NCI-H2107 (cell line): Measurements from ENCODE around the gene VPS29.
"Not testable (repeated sequence)": the region's sequence is repeated elsewhere in the genome, so short reads cannot be mapped to it uniquely, and the experiment has no call there.

Experiments used
- DNase-seq: peaks from one replicate; lab custom pipeline; 2025; lab: John Stamatoyannopoulos, UW

VPS29 gene

DNA sequence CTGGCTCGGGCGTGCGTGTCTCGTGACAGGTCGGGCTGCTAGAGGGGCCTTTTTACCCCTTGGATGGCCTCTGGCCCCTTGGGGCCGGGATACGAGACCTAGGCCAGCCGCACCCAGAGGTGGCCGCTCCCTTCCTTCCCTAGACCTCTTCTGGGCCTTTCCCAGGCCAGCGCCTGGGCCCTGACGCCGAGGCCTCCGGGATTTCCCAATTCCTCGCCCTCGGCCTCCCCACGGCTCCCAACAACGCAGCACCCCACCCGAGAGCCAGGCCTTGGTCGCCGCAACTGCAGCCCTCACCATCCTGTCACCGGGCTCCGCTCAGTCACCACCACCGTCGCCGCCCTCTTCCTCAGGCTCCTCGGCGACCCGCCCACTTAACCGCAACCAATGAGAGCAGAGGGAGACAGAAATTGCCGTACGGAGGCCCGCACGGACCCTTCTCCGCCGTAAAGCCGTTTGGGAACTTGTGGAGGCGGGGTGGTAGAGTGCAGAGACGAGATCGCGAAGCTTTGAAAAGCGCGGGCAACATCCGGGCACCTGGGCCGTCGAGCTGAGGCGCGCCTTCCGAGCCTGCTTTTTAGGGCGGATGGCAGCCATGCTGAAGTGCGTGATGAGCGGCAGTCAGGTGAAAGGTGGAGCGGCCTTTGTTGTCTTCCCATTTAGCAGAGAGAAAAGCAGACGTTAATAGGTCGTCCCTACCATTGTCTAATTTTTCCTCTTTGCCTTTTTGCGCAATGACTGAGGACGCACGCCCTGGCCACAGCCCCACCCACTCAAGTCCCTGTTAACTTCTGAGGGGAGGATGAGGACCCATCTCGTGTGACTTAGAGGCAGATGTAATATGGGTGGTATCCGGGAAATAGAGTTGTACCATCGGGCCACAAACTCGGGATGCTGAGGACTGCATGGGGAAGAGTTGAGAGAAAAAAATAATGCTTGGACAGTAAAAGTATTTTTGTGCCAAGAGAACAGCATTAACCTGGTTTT is at the start of gene VPS29, which contains the start of gene RAD9B:
TSS of gene VPS29 (minus strand) at position 360 of the 987 bp plus-strand sequence. CDS start at position 300, 60 bp downstream.
TSS of gene RAD9B (plus strand) at position 580 of the 987 bp plus-strand sequence. CDS start at position 587, 7 bp downstream.
- DNase-seq = peak; percentile 98

GRCh38 chr12:110550981-110551380 is 49.1 kb upstream of the VPS29 start:
- no peak for DNase-seq

GRCh38 chr12:110549716-110550115 is 47.8 kb upstream of the VPS29 start:
- DNase-seq = no peak

DNA sequence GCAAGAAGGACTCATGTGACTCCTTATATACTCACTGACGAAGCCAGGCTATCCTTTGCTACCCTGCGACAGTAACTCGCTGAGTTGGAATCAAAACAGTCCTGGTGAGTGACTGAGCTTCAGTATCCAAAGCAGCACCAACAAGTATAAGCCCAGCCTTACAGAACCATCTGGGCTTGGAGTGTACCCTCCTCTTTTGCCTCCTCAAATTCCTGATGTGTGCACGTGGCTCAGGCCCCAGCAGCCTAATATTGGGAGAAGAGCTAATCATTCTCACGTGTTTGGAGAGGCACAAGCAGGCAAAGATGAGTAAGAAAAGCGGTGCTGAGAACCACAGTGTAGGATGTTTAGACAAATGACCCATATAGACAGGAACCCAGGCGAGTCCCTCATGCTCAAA is 46.8 kb upstream of the VPS29 start:
- no peak for DNase-seq

GRCh38 chr12:110547090-110547489 is 45.2 kb upstream of the VPS29 start:
- DNase-seq = no peak

DNA sequence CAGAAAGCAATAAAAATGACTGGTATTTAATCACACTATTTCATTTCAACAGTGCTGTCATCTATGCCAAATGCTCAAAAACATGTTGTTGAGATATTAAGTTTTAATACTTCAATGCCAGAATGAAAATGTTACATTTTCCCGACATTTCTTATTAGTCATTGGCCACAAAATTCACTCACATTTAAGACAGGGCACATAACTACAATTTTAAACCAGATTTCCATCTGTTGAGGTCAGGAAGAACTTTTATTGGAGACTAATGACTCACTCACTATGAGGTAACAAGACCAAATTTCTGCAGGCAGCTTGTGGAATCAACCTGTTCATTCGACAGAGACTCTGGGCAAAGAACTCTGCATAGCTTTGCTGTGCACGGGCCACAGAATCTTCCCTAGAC is 44.4 kb upstream of the VPS29 start:
- DNase-seq = no peak

GRCh38 chr12:110545812-110546211 is 43.9 kb upstream of the VPS29 start:
- no peak for DNase-seq

DNA sequence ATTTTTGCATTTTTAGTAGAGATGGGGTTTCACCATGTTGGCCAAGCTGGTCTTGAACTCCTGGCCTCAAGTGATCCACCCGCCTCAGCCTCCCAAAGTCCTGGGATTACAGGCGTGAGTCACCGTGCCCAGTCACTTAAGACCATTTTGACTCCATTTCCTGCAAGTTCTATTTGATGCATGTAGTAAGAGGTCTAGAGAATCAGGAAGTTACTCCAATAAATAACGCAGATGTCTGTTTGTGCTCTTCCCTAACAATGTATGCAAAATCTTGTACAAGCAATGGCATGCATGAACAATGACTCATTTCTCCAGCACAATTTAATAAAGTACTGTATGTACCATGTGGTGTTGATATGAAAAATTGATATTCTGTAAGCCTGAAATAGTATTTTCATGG is 43.3 kb upstream of the VPS29 start:
- DNase-seq = not testable (repeated sequence)

GRCh38 chr12:110543965-110544364 is 42.1 kb upstream of the VPS29 start:
- DNase-seq = no peak

- peak; percentile 83 for DNase-seq
Measured at GRCh38 chr12:110543252-110543959, 41.5 kb upstream of the VPS29 start.

DNA sequence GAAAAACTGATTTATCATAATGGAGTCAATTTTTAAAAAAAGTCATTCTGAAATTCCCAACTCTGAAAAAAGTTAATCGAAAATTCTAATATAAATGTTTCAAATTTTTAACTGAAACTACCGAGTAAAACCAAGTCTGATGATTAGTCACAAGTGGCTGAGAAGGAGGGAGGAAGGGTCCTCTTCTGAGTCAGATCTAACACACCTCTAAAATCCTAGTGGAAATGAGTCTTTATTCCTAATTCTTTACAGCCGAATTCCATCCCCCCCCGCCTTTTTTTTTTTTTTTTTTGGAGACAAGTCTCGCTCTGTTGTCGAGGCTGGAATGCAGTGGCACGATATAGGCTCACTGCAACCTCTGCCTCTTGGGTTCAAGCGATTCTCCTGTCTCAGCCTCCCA is 38.1 kb upstream of the VPS29 start:
- DNase-seq = no peak

DNA sequence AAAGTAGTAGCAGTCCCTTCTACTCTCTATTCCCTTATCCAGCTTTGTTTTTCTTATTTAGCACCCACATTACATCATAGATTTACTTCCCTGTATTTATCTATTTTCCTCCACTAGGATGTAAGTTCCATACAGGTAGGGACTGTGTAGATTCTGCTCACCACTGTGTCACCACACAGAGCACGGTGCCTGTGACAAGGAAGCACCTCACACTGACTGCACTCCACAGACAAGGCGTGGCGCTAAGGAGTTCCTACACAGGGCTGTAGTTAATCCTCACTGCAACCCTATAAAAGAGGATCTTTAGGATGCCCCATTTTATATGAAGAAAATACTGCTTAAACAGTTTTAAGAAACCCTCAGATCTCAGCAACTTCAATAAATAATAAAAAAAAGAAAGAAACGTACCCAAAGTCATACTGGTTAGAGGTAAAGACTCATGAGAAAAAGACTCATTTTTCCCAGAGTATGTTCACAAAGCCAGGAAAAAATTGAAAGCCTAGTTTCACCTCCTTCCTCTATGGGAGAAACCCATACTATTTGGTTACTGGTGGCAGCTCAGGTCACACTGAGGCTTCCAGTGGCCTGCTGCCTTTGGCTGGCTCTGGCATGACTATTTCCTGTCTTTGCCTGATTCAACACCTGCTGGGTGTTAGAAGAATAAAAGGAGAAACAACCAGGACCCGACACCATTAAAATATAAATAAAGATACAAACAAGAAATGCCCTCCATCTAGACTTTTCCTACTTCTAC is 37.1 kb upstream of the VPS29 start:
- DNase-seq = no peak

GRCh38 chr12:110537605-110538409 is 35.9 kb upstream of the VPS29 start:
- DNase-seq = peak; percentile 92

- DNase-seq = no peak
Measured at GRCh38 chr12:110536834-110537604, 35.1 kb upstream of the VPS29 start.

DNA sequence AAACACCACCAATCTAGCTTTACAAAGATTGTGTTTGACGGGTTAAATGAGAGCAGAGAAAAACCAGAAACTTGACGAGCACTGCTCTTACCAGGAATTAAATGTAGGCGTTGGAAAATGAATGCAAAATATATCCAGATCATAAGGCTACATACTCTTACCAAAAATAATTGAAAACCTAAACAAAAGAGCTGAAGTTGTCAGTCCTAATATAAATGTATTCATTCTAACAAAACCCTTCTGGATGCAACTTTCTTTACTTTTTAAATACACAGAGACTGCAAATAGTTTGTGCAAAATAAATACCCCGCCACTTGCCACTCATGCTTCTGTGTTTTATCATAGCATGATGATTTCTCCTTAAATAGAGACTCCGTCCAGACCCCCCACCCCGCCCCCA is 32.9 kb upstream of the VPS29 start:
- DNase-seq = no peak

DNA sequence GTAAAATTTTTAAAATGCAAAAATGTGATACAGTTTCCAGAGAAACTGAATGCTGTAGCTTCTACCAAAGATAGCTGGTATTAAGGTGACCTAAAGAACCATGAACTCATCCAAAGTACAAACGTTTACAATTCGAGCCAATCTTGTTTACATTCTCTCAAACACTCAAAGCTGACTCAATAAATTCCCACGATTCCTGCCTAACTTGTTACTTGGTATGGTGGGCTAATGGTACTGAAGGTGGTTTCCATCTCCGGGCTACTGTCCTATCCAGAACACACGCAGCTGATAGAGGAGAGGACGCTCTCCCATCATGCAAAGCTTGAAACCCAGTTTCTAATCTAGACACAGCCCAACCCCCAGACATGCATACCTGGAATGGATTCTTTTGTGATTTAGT is 31.7 kb upstream of the VPS29 start:
- DNase-seq = no peak

DNA sequence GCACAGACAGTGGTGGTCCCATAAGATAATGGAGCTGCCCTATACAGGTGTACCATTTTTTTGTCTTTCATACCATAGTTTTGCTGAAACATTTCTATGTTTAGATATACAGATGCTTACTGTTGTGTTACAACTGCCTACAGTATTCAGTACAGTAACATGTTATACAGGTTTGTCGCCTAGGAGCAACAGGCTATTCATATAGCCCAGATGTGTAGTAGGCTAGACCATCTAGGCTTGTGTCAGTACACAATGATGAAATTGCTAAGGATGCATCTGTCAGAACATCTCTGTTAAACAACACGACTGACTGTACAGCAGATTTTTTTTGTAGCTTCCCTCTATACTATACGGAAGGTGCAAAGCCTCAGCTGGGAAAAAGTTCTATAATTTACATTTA is 30.7 kb upstream of the VPS29 start:
- no peak for DNase-seq

DNA sequence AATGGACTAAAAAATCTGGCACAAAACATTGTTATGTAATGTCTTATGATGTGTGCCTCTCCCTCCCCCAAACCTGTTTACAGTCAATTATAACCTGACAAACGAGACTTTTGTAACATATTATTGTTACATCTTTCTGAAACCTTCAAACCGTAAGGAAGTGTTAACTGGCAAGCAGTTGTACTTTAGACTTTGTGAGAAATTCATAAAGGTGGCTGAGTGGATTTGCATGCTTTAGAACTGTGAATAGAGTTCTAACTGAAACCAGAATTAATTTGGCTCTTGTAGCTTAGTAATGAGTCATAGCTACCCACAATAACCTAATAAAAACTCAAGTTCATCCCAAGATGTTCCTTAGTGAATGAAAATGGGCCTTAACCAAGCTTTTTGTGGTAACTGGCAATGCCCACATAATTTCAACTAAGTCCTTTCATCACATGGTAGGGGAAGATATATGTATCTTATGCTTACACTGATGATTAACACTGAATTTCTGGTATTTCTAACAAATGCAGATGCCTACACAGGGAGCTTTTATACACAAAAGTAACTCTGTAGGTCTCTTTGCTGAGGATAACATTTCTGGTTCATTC is 29.9 kb upstream of the VPS29 start:
- peak; percentile 15 for DNase-seq

- no peak for DNase-seq
Measured at GRCh38 chr12:110530511-110530910, 28.6 kb upstream of the VPS29 start.

DNA sequence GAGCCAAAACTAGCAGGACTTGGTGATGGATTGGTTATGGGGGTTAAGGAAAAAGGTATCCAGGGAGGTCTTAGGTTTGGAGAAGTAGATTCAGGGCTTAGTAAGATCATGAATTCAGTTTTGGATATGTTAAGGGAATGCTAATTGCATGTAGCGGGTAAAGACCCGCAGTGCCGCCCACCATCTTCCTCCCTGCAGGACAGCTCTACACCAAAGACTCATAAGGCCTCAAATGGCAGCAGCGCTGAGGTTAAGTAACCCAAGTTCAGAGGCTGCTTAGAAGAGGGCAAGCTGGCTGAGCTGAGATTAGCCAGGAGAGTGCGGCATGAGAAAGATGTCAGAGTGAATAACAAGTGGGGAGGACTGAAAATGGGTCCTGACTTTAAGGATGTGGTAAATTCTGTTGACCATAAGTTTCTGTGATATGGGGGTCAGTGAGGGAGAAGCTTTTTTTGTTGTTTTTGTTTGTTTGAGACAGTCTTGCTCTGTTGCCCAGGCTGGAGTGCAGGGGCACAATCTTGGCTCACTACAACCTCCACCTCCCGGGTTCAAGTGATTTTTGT is 26.4 kb upstream of the VPS29 start:
- no peak for DNase-seq
